GM04504 (cell line): ENCODE measurements around the gene EEFSEC.
"Not testable (repeated sequence)": the region's sequence is repeated elsewhere in the genome, so short reads cannot be mapped to it uniquely, and the experiment has no call there.

Experiments
- DNase-seq: peaks from one replicate; pipeline ENCODE4 v3.0.0-alpha.2; 2012; ENCODE audit warnings: low read depth

The EEFSEC gene

DNA sequence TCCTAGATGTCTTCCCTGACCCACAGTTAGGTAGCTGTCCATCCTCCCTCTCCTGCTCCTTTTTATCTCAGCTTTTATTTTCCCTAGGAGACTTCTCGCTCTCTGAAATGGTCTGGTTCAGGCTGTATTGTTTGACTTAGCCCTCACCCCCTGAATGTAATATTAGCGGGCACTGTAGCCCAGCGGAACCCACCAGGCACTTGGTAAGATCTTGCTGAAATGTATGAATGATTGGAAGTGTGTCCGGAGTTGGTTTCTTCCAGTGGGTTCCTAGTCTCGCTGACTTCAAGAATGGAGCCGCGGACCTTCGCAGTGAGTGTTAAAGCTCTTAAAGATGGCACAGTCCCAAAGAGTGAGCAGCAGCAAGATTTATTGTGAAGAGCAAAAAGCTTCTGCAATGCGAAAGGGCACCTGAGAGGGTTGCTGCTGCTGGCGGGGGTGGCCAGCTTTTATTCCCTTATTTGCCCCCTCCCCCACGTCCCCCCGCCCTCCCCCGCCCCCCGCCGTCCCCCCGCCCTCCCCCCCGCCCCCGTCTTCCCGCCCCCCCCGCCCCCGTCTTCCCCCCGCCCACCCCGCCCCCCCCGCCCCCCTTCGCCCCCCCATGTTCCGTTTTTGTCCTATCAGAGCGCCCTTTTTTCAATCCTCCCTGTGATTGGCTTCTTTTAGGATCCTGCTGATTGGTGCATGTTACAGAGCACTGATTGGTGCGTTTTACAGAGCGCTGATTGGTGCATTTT lies 694 bp upstream of the EEFSEC start:
- no peak for DNase-seq

DNA sequence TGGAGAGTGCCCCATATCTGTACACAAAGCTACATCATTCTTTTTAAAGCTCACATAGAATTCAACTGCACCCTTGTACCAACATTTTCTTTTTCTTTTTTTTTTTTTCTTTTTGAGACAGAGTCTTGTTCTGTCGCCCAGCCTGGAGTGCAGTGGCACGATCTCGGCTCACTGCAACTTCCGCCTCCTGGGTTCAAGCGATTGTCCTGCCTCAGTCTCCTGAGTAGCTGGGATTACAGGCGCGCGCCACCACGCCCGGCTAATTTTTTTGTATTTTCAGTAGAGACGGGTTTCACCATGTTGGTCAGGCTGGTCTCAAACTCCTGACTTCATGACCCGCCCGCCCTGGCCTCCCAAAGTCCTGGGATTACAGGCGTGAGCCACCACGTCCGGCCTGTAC lies 1.1 kb downstream of the EEFSEC start:
- DNase-seq: not testable (repeated sequence)

DNA sequence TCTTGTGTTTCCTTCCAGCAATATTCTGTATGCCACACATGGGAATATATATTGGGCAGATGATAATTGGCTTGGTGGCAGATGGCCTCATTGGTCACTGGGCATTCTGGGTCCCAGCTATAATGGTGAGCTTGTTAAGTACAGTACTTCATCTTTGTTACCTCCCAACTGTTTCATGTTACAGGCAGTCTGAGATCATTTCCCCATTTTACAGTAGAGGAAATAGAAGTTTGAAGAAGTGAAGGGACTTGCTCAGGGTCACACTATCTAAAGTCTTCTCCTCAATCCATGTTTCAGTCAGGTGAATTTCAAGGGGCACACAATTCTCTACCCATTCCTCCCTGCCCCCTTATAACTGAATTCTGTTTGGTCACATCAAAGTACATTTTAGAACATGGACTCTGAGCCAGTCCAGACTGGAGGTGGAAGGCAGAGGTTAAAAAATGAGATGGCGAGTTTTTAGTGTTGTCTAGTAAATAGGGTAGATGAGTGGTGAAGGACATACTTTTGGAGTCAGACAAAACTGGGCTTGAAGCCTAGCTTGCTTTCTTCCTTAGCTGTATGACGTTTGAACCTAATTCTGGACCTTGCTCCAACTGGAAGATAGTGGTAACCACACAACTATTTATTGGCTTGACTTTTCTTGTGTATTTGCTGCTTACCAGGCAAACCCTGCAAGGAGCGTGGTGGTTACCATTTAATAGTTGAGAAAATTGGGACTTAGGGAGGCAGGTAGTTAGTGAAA lies 2.5 kb downstream of the EEFSEC start:
- DNase-seq: no peak

DNA sequence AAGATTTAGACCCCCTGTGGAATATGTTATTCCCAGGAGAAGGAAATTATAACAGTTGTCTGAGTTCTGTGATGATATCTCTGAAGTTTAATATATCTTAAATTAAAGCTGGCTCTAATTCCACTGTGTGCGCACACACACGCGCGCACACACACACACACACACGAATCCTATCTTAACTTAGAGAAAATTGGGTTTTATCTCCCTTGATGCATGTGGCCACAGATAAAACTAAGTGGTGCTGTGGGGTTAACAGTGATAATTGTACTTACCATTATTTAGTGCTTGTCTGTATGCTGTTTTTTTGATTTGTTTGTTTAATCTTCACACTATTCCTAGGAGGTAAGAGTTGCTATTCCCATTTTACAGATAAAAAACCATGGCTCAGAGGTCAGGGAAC lies 7.4 kb downstream of the EEFSEC start:
- no peak for DNase-seq

DNA sequence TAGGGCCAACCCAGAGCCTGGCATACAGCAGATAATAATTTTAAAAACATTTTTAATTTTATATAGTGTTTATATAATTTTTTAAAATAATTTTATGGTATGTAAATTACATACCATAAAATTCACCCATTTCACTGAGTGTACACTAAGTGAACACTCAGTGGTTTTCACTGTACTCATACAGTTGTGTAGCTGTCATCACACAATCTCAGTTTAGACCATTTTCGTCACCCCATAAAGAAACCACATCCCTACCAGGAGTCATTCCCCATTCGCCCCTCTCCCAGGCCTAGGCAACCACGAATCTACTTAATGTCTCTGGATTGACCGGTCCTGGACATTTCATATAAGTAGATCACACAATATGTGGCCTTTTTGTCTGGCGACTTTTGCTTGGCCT lies 10.2 kb downstream of the EEFSEC start:
- no peak for DNase-seq

DNA sequence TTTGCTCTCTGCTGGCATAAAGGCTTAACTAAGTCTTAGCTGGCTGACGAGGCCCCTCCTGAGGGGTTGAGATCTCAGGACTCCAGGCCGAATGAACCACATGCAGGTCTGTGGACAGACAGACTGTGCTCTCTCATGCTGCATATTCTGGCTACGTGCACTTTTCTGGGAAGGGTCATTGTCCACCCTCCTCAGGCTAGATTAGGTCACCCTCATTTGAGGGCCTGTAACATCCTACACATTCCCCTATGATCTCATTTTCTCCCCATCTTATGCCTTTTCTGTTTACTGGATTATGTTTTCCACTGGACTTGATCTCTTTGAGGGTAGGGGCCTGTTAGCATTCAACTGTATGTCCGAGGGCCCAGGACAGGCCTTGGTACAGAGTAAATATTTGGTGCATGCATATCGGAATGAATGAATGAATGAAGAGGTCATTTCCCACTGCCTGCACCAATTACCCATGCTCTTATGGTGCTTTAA lies 13.7 kb downstream of the EEFSEC start:
- DNase-seq: no peak

DNA sequence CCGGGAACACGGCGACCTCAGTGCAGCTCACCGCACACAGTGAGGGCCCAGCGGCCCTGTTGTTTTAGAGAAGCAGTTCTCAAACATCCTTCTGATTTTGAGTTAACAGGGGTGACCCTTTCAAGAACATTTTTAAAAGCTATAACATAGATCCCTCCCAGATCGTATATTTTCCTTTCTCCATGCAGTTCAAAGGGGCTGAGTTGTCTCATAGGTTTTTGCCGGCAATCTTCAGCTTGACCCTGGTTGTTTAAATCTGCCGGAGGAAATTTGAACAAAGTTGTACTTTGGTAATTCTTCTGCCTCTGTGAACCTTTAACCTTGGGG lies 14.3 kb downstream of the EEFSEC start:
- no peak for DNase-seq

DNA sequence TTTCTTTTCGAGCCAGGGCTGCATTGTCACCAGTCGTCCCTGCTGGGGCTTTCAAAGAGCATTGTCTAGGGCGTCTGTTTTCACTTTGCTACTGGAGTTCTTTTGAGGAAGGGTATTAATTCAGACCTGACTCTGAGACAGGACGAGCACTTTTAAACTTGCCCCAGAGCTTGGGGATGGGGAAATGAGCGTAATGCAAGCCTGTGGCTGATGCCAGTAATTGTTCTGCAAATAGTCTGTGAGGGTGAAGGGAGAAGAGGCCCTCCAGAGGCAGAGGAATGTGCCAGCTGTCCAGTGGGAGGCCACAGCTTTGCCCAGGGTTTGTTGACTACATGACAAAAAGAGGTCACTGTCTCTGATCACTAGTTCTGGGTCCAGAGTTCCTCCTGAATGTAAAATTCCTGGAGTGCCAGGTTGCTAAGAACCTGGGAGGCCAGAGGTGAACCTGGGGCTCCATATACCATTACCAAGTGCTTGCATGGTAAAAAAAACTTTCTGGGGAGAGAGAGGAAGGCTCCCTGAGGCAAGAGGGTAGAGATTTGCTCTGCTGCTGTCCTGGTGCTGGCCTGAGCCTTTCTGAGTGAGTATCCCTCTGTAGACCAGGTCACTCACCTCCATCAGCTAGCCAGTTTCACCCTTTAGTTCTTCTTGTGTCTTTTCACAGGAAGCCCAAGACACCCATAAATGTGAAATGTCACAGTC lies 14.8 kb downstream of the EEFSEC start:
- no peak for DNase-seq

DNA sequence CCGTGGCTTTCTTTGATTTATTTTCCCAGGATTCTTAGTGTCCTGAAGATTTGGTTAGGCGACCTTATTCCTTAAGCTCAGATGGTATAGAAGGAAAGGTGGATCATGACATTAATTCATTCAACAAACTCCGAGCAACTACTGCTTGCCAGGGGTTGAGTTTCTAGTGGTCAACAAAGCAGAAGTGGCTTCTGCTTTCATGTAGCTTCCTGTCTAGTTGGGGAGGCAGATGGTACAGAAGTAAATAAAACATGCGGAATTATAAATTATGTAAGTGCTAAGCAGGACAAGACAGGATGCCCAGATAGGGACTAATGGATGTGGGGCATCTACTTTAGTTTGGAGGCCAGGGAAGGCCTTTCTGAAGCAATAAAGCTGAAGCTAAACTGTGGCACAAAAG lies 15.6 kb downstream of the EEFSEC start:
- DNase-seq: no peak

DNA sequence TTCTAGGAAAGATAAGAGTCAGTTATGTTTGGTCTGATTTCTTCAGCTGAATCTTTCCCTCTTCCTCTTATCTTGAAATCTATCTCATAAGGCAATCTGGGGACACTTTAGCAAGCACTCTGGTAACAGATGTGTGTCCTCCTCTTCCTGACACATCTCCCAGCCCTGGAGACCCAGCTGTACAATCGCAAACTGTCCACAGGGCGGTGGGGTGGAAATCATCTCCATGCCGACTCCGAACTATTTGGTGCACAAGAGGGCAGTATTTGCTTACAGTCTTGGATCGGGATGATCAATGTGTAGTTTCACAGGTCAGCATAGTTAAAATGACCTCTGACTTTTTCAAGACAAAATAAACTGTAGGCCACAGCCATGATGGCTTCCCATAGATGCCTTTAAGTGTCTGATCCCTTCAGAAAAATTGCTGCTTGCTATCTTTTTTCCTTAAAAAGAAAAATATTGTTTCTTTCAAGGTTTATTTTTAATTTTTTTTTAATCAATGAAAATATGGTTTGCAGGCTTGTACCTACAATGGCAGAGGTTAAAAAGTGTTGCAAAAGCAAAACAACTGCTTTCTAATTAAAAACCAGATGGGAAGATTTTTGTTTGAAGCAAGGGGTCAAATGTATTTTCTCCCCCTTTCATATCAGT lies 17.7 kb downstream of the EEFSEC start:
- peak; percentile 75 for DNase-seq

DNA sequence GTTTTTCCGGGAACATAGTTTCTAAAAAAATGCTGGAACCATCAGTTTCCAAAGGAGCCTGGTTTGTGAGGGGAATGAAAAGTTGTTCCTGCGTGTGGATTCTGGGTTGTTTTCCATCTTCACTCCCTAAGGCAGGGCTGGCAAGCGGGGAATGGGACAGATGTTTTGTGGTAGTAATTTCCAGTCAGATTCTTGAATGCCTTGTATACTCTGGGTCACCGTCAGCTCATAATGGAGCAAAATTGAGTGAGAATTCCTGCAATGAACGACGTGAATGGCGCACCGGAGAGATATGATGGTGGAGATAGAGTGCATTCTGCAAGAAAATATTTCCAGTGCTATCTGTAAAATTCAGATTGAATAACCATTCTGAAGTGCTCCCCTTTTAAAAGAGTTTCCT lies 19.9 kb downstream of the EEFSEC start:
- DNase-seq: no peak

DNA sequence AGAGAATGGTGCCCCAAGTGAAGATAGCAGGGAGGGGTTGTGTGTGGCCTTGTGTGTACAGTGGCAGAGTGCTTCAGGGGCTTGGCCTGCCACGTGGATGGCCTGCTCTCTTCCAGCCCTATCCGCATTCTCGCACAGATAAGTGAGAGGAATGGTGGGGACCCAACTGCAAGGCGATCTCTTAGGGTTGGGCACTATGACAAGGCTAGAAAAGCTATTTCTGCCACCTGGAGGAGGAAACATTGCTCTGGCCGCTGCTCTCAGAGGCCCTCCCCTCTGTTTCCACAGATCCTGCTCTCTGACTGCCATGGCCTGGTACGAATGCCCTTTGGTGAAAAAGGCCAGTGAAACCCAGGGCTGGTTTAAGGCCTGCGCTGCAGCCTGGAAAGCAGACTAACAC lies 20.6 kb downstream of the EEFSEC start:
- no peak for DNase-seq

DNA sequence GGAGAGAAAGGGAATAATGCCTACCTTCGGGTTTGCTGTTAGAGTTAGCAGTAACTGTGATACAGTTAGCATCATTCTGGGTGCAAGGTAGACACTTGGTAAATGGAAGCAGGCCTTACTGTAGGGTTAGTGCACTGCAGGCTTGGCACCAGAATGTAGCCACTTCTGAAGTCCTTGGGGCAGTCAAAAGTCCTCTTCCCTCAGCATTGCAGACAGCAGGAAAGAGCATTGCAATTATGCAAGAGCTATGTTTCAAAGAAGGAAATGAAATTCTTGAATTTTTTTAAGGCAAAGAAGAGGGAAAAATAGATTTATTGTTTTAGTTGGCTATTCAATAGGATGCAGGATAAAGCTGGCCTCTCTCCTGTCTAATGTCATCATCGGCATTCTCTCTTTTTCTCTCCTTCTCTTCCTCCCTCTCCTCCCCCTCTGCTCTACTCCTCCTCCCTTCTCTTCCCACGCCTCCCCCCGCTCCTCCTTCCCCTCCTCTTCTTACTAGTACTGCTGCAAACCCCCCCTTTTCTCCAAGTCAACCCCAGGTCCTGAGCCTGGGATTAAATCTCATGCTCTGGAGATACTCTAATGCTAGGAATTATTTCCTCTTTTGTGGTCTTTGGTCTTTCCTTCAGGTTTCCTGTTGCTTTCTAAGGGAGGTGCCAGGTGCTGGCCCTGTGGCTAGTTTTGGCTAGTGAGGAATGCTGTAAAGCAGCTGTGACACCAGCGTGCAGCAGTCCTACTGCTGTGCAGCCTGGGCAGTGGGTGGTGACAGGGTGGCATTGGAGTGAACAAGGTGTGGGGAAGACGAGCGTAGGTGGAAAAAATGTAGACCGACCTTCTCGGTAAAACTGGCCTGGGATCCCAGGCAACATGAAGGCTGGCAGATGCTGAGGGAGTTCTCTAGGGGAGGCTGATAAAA lies 21.7 kb downstream of the EEFSEC start:
- DNase-seq: no peak

DNA sequence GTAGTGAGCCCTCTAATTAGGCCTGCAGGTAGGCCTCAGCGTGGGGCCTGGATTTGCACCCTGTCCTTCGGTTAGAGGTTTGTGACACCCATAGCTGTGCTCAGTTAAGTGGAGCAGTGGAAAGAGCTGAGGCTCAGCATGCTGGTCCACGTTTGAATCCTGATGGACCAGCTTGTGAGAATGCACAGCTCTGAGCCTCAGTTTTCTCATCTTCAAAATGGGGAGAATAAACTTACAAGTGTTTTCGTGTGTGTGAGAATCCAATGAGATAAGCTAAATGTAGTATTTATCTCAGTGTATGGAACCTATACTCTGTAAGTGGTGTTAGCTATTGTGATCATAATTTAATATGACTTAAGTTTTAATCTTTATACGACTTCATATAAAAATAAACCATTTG lies 22.5 kb downstream of the EEFSEC start:
- DNase-seq: no peak

DNA sequence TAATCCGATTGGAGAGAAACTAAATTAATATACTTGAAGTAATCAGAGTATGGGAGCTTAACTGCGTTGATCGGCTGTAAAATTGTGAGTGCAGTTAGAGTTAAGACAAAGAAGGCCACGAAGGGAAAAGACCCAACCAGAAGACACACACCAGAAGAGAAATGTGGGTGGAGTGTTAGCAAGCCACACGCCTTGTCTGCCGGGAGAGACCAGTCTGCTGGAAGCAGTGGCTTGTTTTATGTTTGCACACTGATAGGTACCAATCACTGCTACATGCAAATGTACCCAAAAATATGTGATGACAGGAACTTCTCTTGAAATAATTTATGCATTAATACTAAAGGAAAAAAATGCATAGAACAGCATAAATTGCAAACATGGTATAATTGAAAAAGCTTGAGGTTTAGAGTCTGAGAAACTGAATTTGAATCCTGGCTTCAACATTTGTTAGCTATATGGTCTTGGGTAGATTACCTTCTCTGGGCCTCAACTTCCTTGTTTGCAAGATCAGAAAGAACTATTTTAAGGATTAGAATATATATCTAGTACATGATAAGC lies 23.1 kb downstream of the EEFSEC start:
- no peak for DNase-seq

DNA sequence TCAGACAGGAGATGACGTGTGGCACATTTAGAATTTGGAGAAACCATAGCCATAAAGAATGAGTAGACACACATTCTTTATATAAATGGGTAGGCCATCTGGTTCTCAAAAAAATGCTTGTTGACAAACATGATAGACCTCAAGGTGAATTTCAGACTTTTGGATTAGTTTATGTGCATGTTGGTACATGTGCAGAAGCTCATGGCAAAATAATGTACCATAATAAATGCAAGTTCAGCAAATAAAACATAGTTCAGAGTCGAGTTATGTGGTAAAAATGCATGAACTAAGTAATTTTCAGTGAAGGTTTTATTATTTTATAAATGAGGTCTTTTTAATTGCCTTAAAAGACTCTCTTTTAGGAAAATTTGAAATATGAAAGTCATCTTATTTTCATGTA lies 24.6 kb downstream of the EEFSEC start:
- DNase-seq: no peak

DNA sequence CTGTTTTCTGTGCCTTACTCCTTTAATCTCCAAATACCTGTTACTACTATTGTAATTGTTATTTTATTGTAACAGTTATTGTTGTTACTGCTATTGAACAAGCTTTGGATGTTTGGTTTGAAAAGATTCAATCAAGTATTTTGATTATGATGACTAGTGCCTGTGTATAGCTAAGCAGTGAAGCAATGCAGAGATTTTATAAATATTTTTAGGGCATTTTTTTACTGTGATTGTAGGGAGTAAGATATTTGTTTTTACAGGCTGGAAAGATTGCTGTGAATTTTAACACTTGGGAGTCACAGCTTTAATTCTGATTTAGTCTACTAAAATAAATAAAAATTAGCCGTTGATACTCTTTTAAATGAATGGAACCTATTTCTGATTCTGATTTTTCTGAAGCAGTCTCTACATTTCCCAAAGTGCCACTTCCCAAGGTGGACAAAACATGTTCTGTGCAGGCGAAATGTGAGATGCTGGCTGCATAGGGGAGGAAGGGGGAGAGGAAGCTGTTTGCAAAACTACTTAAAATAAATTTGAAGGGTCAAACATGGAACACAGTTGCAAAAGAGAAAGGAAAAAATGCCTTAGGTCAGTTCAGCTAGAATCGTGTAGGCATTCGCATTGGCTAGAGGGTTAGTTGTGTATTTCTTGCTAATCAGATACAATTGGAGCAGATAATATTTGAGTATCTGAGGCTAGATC lies 25.7 kb downstream of the EEFSEC start:
- DNase-seq: no peak

DNA sequence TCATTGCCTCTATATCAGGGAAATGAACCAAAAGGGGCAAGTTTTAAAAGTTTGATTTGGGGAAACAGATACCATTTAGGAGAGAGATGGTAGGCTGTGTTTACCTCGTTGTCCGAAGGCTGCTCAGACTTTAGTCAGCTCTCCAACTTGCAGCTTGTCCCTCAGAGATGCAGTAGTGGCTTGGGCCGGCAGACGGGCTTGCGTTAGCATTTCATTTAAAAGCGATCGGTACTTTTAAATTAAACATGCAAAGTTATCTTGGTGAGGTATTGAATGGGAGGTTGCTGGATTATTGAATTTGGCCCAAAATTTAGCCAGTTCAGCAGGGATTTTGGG lies 26.2 kb downstream of the EEFSEC start:
- DNase-seq: no peak

DNA sequence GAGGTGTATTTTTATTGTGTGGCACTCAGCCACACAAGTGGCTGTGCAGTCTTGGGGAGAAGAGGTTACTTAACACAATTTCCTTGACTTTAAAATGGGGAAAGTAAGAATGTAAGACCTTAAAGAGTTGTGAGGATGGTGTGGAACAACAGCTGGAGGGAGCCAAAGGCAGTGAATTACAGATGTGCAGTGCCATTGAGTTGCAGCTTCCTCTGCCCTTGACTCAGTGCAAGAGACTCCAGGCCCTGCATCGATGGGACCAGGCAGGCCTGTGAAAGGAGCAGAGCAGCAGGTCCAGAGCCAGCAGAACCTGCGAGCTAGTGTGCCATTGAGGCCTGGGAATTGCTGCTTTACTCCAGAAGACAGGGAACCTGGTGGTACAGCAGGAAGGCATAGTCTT lies 27.2 kb downstream of the EEFSEC start:
- no peak for DNase-seq

DNA sequence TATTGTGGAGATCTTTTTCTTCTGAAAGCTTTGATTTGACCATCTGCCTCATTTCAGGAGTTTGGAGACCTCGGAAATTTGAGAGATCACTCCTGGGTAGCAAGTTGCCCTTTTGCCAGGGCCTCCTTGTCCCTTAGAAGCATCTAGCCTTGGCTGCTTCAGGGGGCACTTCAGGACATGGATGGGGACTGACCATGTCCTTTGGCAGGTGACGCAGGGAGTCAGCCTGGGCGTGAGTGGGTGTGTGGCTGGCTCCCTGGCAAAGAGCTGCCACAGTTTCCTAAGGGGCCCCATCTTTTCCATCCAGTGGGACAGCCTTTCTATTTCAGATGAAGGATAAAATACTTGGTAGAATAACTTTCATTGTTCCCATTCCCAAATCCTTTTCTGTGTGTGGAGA lies 27.6 kb downstream of the EEFSEC start:
- DNase-seq: no peak

DNA sequence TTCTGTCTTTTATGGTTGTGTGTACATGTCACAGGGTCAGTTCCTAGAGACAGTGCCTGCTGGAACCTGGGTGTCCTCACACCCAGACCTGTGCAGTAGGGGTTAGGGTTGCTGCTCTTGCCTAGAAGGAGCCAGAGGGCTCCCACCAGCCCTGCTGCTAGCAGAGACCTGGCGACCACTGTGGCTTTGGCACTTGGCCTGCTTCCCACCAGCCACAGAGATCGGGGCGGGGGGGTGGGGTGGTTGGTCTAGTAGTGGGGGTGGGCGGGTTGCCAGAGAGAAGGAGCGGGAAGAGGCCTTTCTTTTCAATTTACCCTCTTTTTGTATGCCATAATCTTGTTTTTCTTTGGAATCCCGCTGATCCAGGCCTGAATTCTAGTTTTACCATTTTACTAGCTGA lies 29.4 kb downstream of the EEFSEC start:
- DNase-seq: no peak
